ENCODE results near the gene SCN1B. TPM values are rescaled to one million over a fixed set of nuclear protein-coding genes. Genes with fewer than 3 reads are reported as not detected.

Gene SCN1B
- total and polyA plus RNA-seq, 10 of the 15 experiments (the other 5 are each of a cell fraction or from before 2014, with no cell fraction given), result 0.04 to 0.54 (median 0.11) TPM; not detected in 3

DNA sequence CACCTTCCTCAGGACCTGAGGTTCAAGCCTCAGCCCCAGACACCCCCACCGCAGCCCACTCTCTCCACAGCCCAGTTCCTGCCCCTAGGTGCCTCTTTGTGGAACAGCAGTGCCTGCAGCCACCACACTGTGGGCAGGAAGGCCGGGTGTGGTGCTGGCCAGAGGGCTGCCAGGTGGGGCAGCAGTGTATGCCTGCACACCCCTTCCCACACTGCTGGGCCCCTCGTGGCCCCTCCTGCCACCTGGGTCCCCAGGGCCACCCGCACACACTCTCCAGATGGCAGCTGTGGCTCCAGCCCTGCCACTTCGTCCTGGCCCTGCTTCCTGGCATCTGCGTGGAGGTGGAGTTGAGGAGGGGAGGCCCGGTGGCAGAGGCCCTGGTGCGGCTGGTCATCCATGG is 46.4 kb downstream of the SCN1B start (continued):
- TF ChIP-seq RELA (IDR thresholded peaks at IDR 0.05; ENCODE audit: borderline replicate concordance, partially characterized antibody) (no peak), SMARCA5 (IDR thresholded peaks at IDR 0.05) (no peak), ZNF207 (IDR thresholded peaks at IDR 0.05; ENCODE audit: borderline replicate concordance) (no peak), EGR1 (IDR thresholded peaks at IDR 0.05; ENCODE audit: borderline replicate concordance in 1 of 2, low read depth in 2 of 2, low read length in 2 of 2) (no peak)
- TF ChIP-seq, protein P1, sequence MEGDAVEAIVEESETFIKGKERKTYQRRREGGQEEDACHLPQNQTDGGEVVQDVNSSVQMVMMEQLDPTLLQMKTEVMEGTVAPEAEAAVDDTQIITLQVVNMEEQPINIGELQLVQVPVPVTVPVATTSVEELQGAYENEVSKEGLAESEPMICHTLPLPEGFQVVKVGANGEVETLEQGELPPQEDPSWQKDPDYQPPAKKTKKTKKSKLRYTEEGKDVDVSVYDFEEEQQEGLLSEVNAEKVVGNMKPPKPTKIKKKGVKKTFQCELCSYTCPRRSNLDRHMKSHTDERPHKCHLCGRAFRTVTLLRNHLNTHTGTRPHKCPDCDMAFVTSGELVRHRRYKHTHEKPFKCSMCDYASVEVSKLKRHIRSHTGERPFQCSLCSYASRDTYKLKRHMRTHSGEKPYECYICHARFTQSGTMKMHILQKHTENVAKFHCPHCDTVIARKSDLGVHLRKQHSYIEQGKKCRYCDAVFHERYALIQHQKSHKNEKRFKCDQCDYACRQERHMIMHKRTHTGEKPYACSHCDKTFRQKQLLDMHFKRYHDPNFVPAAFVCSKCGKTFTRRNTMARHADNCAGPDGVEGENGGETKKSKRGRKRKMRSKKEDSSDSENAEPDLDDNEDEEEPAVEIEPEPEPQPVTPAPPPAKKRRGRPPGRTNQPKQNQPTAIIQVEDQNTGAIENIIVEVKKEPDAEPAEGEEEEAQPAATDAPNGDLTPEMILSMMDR (IDR thresholded peaks at IDR 0.05 in 2 of 3, conservative IDR thresholded peaks at IDR 0.05 in 1 of 3; ENCODE audit: control insufficient read depth in 2 of 3, extremely low read depth in 1 of 3, insufficient read depth in 1 of 3, low read depth in 3 of 3, low read length in 3 of 3), result no peak

DNA sequence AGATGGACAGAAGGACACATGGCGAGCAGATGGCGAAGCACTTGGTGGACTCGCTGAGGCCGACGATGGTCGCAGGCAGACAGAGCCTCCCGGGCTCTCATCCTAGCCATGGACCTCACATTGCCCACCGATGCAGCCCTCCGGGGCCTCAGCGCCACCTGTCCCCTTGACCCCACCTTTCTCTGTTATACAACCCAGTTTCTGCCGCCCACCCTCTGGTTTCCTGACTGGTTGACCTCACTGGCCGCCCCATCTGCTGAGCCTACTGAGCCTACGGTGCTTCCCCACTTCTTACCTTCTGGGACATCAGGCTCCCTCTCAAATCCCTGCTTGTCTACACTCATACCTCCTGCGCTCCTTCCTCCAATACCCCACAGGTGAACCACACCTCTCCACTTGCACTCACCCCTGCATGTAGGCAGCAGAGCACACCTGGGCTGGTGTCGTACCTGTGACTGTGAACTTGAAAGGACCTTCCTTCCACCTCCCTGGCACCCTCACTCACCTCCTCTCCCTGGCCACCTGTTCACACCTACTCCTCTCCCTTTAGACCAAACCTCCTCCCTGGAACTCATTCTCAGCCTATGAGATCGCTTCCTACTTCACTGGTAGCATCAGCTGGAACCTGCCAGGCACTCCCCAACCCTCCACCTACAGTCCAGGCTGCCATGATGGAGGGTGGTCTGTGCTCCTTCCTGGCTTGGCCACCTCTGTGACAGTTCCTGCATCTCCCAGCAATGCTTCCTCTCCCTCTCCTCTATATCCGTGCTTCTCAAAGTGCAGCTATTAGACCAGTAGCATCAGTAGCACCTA is 47.3 kb downstream of the SCN1B start:
- ChIA-PET SMC1A (ENCODE audit: uncharacterized antibody, unreplicated experiment) (no interaction called here), POLR2A (no interaction called here), CTCF (interaction anchor here (1.0 to 1.1 kb wide), 2 partner anchors 11 to 39 kb away, joined by 3 read pairs; no protein-coding TSS in a partner anchor), RAD21 (ENCODE audit: unreplicated experiment) (no interaction called here)
- Histone ChIP-seq H3K4me1 (ENCODE audit: control insufficient read depth, insufficient read depth, low read length) (no peaks in the 10 kb centered on the region), H3K27ac (ENCODE audit: control insufficient read depth, insufficient read depth) (no peak overlapping the region), H3K79me2 (ENCODE audit: control insufficient read depth, insufficient read depth, low read length) (no peaks in the 10 kb centered on the region), H3K27me3 (replicated peaks in 1 of 2; ENCODE audit: control insufficient read depth in 2 of 2, insufficient read depth in 2 of 2, low read length in 1 of 2) (peaks cover 0 to 1% of the 10 kb centered on the region in 2 experiments; a peak in 1 of 4 replicates), H3K9me3 (replicated peaks; ENCODE audit: control insufficient read depth, insufficient read depth, low read length) (no peaks in the 10 kb centered on the region), H2AFZ (ENCODE audit: control insufficient read depth, low read depth, low read length) (no peak overlapping the region), H3K4me2 (ENCODE audit: control insufficient read depth, insufficient read depth) (no peak overlapping the region), H3K4me3 (no peak overlapping the region), H3K36me3 (ENCODE audit: control insufficient read depth in 2 of 2, insufficient read depth in 2 of 2, low read length in 1 of 2) (no peaks in the 10 kb centered on the region), H4K20me1 (ENCODE audit: control insufficient read depth, insufficient read depth) (no peaks in the 10 kb centered on the region), H3K9ac (ENCODE audit: control insufficient read depth, insufficient read depth, low read length) (no peak overlapping the region)
- BruUV-seq (replicated peaks), result no TSS peak
- WGBS (ENCODE audit: insufficient coverage, insufficient replicate concordance, low lambda C conversion rate, missing lambda C conversion rate), result 55% methylated on average over 16 of the region's 17 CpGs
- DNase-seq (ENCODE audit: low read depth, low spot score), result no peak
- intact Hi-C loops (cut with micrococcal nuclease; ENCODE audit: unreplicated experiment), result no loop called here
- in situ Hi-C loops (cut with MboI), result no loop called here
- ATAC-seq, result no peak
- no peak for FAIRE-seq
- TF ChIP-seq FOXK2 (IDR thresholded peaks at IDR 0.05) (no peak), NRF1 (conservative IDR thresholded peaks at IDR 0.05; ENCODE audit: low read depth, low read length) (no peak), NR2C2 (IDR thresholded peaks at IDR 0.05; ENCODE audit: borderline replicate concordance, control insufficient read depth, insufficient read length, low read depth) (no peak), MTA3 (IDR thresholded peaks at IDR 0.05; ENCODE audit: borderline replicate concordance, low read length) (no peak), MTA2 (IDR thresholded peaks at IDR 0.05; ENCODE audit: low read depth) (no peak), LARP7 (IDR thresholded peaks at IDR 0.05) (no peak)
- TF ChIP-seq, protein P2, sequence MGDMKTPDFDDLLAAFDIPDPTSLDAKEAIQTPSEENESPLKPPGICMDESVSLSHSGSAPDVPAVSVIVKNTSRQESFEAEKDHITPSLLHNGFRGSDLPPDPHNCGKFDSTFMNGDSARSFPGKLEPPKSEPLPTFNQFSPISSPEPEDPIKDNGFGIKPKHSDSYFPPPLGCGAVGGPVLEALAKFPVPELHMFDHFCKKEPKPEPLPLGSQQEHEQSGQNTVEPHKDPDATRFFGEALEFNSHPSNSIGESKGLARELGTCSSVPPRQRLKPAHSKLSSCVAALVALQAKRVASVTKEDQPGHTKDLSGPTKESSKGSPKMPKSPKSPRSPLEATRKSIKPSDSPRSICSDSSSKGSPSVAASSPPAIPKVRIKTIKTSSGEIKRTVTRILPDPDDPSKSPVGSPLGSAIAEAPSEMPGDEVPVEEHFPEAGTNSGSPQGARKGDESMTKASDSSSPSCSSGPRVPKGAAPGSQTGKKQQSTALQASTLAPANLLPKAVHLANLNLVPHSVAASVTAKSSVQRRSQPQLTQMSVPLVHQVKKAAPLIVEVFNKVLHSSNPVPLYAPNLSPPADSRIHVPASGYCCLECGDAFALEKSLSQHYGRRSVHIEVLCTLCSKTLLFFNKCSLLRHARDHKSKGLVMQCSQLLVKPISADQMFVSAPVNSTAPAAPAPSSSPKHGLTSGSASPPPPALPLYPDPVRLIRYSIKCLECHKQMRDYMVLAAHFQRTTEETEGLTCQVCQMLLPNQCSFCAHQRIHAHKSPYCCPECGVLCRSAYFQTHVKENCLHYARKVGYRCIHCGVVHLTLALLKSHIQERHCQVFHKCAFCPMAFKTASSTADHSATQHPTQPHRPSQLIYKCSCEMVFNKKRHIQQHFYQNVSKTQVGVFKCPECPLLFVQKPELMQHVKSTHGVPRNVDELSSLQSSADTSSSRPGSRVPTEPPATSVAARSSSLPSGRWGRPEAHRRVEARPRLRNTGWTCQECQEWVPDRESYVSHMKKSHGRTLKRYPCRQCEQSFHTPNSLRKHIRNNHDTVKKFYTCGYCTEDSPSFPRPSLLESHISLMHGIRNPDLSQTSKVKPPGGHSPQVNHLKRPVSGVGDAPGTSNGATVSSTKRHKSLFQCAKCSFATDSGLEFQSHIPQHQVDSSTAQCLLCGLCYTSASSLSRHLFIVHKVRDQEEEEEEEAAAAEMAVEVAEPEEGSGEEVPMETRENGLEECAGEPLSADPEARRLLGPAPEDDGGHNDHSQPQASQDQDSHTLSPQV (IDR thresholded peaks at IDR 0.05), result no peak
- TF ChIP-seq, protein P3, sequence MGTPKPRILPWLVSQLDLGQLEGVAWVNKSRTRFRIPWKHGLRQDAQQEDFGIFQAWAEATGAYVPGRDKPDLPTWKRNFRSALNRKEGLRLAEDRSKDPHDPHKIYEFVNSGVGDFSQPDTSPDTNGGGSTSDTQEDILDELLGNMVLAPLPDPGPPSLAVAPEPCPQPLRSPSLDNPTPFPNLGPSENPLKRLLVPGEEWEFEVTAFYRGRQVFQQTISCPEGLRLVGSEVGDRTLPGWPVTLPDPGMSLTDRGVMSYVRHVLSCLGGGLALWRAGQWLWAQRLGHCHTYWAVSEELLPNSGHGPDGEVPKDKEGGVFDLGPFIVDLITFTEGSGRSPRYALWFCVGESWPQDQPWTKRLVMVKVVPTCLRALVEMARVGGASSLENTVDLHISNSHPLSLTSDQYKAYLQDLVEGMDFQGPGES (IDR thresholded peaks at IDR 0.05), result no peak
